ENCODE results near the gene FAM110D.

DNA sequence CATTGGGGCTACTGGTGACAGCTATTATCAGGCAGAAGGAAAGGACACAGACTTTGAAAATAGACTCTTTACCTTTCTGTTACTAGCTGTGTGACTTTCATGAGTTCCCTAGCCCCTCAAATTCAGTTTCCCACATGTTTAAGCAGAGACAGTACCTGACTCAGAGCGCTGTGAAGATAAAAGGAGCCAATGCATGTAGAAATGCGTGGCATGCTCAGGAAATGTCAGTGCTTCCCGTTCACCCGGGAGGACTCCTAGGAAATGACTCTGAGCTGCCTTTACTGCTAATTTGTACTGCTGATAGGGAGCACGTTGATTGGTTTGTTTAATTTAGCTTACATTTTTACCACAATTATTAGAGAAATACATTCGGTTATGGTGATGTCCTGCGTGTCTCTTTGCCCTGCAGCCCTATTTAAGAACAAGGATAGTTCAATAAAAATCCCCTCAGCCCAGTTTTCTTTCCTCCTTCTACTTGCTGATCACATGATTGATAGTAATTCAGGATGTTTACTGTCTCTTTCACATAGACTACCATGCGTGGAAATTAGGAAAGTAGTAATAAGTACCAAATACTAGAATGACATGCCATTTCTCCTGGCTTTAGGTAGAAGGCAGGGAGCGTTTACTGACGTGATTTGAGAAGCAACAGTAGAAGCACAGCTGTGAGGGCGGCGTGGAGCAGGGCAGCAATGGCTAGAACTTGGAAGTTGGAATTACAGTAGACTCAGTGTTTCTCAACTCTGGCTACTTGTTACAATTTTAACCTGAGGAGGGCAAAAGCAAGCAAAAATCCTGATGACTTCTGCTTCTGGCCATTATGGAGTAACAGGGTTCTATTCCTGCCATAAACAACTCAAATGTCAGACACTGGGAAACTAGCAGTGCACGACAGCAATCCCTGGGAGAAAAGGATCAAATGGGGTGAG, 31.4 kb upstream of the FAM110D start:
- no peak for TF ChIP-seq CTCF (IDR thresholded peaks at IDR 0.05)
- TF ChIP-seq JAZF1 (CRISPR knock-in tag; IDR thresholded peaks at IDR 0.05), result no peak
- no peak for TF ChIP-seq TCF7 (CRISPR knock-in tag; IDR thresholded peaks at IDR 0.05; ENCODE audit: low read depth)
- TF ChIP-seq PREB (CRISPR knock-in tag; IDR thresholded peaks at IDR 0.05; ENCODE audit: borderline replicate concordance), result no peak
- TF ChIP-seq ATF2 (CRISPR knock-in tag; IDR thresholded peaks at IDR 0.05; ENCODE audit: borderline replicate concordance, low read depth), result no peak
- TF ChIP-seq CREM (CRISPR knock-in tag; IDR thresholded peaks at IDR 0.05), result no peak
- TF ChIP-seq FOXK1 (CRISPR knock-in tag; IDR thresholded peaks at IDR 0.05), result no peak
- TF ChIP-seq, protein P1, sequence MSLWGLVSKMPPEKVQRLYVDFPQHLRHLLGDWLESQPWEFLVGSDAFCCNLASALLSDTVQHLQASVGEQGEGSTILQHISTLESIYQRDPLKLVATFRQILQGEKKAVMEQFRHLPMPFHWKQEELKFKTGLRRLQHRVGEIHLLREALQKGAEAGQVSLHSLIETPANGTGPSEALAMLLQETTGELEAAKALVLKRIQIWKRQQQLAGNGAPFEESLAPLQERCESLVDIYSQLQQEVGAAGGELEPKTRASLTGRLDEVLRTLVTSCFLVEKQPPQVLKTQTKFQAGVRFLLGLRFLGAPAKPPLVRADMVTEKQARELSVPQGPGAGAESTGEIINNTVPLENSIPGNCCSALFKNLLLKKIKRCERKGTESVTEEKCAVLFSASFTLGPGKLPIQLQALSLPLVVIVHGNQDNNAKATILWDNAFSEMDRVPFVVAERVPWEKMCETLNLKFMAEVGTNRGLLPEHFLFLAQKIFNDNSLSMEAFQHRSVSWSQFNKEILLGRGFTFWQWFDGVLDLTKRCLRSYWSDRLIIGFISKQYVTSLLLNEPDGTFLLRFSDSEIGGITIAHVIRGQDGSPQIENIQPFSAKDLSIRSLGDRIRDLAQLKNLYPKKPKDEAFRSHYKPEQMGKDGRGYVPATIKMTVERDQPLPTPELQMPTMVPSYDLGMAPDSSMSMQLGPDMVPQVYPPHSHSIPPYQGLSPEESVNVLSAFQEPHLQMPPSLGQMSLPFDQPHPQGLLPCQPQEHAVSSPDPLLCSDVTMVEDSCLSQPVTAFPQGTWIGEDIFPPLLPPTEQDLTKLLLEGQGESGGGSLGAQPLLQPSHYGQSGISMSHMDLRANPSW (CRISPR knock-in tag; conservative IDR thresholded peaks at IDR 0.05; ENCODE audit: low read depth), result no peak
- no peak for TF ChIP-seq TP53 (CRISPR knock-in tag; IDR thresholded peaks at IDR 0.05)
- no peak for TF ChIP-seq SP1 (CRISPR knock-in tag; conservative IDR thresholded peaks at IDR 0.05)
